ENCODE measurements around the gene APOL2. TPM values are rescaled to one million over a fixed set of nuclear protein-coding genes. Genes with fewer than 3 reads are reported as not detected.
"Not testable (repeated sequence)": the region's sequence is repeated elsewhere in the genome, so short reads cannot be mapped to it uniquely, and the experiment has no call there.

APOL2 gene
- total RNA-seq, 1 donor from 2014 or later, result 57.7 TPM

- DNase-seq, result not testable (repeated sequence)
These were observed 23.0 kb upstream of the APOL2 start for GRCh38 chr22:36262307-36262706.

DNA sequence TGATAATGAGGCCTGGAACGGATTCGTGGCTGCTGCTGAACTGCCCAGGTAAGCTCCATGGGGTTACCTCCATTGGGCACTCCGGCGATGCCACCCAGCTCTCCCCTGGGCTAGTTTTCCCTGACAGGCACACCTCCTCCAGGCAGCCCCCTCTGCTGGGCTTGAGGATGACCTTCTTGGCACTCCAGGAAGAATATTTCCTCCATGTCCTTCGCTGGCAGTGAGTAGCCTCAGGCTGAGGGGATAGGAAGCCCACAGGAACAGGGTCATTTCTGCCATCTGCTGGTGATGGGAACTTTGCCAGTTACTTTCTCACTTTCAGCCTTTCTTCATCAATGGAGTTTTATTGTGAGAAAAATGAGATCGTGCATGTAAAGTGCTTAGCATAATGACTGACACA is 22.3 kb upstream of the APOL2 start:
- DNase-seq, result not testable (repeated sequence)

GRCh38 chr22:36259615-36260300 is 20.4 kb upstream of the APOL2 start:
- no peak for DNase-seq

DNA sequence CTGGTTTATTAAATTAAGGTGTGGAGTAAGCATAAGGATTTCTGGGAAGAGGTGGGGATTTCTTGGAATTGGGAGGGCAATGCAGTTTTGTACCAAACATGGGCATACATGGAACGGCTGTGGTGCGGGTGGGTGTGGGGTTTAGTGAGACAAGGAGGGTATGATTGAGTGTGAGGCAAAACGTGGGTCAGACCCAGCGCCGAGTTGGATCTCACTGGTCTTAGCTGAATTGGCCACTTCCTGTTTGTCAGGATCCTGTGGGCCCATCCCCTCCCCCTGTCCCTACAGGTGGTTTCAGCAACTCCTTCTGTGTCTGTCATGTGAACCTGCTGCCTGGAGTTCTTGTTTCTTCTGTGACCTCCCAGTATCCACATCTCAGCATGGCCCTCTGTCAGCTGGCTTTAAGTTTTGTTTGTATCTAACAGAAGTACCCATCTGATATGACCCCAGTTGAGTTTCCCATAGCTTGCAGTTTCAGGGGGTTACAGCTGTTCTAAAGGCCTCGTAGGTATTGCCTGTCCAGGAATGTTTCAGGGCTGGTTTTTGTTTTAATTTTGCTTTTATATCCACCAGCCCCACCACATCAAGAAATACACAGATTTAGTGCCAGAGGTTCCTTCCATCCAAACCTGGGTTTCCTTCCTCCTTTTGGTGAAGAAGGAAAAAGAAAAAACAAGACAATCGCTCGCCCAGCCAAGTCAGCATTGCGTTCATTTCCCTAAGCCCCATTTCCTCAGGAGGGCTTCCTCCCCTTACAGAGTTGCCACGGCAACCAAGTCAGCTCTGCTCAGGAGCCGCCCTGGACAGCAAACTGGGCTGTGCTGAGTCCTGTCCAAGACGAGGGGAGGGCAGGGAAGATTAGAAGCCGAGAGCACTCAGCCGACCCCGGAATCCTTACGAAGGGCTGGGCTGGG is 19.6 kb upstream of the APOL2 start:
- peak; percentile 73 for DNase-seq

- no peak for DNase-seq
These were observed 18.8 kb upstream of the APOL2 start for GRCh38 chr22:36257948-36258670.

DNA sequence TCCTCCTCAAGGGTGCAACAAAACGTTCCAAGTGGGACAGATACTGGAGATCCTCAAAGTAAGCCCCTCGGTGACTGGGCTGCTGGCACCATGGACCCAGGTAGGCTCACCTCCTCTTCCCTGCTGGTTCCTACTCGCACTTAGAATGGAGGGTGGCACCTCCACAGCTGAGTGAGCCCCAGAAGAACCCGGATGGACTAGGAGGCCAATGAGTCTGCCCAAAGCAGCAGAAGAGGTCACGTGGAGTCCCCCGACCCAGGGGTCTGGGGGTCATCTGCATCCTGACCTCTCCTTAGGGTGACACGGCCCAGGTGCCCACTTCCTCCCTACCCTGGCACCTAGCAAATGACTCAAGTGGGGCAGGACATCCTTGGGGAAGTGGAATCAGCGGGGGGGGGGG is 18.0 kb upstream of the APOL2 start:
- DNase-seq, result no peak

DNA sequence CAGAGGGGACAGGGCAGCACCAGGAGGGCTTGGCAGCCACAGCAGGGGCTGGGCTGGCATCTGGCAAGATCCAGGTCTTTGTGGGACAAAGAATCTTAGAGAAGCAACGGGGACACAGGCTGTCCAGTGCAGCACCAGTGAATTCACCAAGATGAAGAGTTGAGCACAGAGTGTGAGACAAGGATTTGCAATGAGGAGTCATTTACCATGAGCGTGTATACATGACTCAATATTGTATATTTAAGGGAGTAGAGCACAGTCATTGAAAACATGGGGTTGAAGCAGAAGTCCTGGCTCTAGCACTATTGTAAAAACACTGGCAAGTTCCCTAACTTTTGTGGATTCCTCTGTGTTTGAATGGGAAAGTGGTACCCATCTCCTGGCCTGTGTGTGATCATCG is 17.2 kb upstream of the APOL2 start:
- no peak for DNase-seq

GRCh38 chr22:36255572-36255971 is 16.2 kb upstream of the APOL2 start:
- DNase-seq, result not testable (repeated sequence)

GRCh38 chr22:36253523-36254490 is 14.5 kb upstream of the APOL2 start:
- DNase-seq, result peak; percentile 12

- peak; percentile 63 for DNase-seq
These were observed 13.6 kb upstream of the APOL2 start, which contains the start of gene APOL1 for GRCh38 chr22:36252754-36253522. Gene APOL1, plus strand, starts transcription at chr22:36253133. Its CDS starts 1,823 bp downstream, at chr22:36254956.

DNA sequence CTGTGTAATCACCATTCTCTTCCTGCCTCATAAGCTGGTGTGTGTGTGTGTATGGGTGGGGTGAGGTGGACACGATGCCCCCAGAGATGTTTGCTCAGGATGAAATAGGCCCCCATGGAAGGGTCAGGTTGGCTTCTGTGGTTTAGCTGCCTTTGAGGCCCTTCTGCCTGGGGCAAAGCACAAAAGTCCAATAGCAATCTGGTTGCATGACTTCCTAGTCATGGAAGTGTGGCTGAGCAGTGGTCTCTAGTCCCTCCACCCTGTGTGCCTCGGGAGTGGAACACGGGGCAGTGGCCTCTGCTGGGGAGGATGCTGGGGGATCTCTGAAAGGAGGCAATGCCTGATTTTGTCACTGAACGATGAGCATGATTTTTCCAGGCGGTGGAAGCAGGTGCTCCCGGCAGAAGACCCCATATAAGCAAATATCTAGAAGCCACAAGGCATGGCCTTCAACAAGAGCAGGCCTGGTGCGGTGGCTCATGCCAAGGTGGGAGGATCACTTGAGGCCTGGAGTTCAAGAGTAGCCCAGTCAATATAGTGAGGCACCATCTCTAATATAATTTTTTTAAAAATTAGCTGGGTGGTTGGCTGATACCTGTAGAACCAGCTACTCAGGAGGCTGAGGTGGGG is 12.8 kb upstream of the APOL2 start:
- DNase-seq, result not testable (repeated sequence)

DNA sequence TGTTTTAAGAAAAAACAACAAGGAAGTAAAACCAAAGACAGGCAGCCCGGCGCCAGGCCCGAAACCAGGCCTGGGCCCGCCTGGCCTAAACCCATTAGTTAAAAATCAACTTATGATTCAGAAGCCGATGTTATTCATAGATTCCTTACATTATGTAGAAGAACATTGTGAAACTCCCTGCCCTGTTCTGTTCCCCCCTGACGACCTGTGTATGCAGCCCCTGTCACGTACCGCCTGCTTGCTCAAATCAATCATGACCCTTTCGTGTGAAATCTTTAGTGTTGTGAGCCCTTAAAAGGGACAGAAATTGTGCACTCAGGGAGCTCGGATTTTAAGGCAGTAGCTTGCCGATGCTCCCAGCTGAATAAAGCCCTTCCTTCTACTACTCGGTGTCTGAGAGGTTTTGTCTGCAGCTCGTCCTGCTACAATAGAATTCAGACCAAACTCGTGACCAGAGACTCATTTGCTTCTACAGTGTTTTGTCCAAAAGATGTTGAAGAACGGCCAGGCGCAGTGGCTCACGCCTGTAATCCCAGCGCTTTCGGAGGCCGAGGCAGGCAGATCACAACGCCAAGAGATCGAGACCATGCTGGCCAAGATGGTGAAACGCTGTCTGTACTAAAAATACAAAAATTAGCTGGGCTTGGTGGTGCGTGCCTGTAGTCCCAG is 11.1 kb upstream of the APOL2 start:
- not testable (repeated sequence) for DNase-seq

DNA sequence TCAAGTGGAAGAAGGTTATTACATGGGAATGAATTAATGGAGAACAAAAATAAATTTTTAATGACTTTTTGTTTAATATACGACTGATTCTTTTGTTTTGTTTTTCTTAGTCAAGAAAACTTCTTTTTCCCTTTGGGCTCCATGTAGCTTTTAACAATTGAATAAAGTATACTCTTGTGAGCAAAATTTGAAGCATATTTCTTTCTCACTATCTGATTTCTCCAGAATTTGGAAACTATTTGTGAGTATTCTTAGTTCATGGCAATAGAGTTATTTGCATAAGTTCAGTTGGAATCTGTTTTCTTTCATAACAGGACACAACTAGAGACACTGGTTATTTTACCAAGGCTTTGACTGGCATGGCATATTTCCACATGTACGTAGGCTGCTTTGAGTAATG is 9.8 kb upstream of the APOL2 start:
- no peak for DNase-seq

GRCh38 chr22:36247955-36248354 is 8.6 kb upstream of the APOL2 start:
- no peak for DNase-seq

- no peak for DNase-seq
These were observed 7.4 kb upstream of the APOL2 start for GRCh38 chr22:36246718-36247117.

GRCh38 chr22:36245805-36246356 is 6.6 kb upstream of the APOL2 start:
- no peak for DNase-seq

- no peak for DNase-seq
These were observed 5.4 kb upstream of the APOL2 start for GRCh38 chr22:36244522-36245391.

GRCh38 chr22:36243986-36244385 is 4.7 kb upstream of the APOL2 start:
- no peak for DNase-seq

DNA sequence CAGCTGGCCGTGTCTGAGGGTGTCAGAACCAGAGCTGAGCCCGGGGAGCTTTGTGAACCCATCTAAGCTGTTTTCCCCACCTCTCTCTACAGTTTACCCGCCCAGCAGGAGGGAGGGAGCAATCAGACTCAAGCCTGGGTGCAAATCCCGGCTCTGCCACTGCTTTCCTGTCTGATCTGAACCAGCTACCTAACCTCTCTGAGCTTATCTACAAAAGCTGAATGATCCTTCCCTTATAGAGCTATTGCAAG is 252 bp downstream of the APOL2 start:
- no peak for DNase-seq
